GM12878 (cell line): Measurements from ENCODE around the gene PRX. TPM values are rescaled to one million over a fixed set of nuclear protein-coding genes. Genes with fewer than 3 reads are reported as not detected.
A peak's percentile ranks its signal among the peaks of the same experiment; 100 is the strongest.

Experiments
- BRCA1 ChIP-seq: IDR thresholded peaks from 2 replicates; pipeline ENCODE4 v1.6.1; 2011; ENCODE audit warnings: low read depth, low read length, improper control_type of control experiment
- CHD2 ChIP-seq: IDR thresholded peaks from 2 replicates; pipeline ENCODE4 v1.6.1; 2011; ENCODE audit warnings: low read depth, low read length, improper control_type of control experiment, borderline replicate concordance
- HCFC1 ChIP-seq: fragments of 150-350 bp; IDR thresholded peaks from 2 replicates; pipeline ENCODE4 v1.6.1; 2014; ENCODE audit warnings: low read length
- HDAC6 ChIP-seq: fragments of 200-600 bp; sonication (generic); IDR thresholded peaks from one replicate; pipeline ENCODE4 v1.8.0; 2017; ENCODE audit warnings: antibody characterized with exemption; ENCODE audit not compliant: unreplicated experiment
- HDGF ChIP-seq: fragments of 450-650 bp; IDR thresholded peaks from 2 replicates; pipeline ENCODE4 v1.6.1; 2016; ENCODE audit warnings: antibody characterized with exemption
- IRF5 ChIP-seq: fragments of 450-650 bp; IDR thresholded peaks from 2 replicates; pipeline ENCODE4 v1.6.1; 2017; ENCODE audit warnings: borderline replicate concordance
- KLF5 ChIP-seq: fragments of 450-650 bp; IDR thresholded peaks from 2 replicates; pipeline ENCODE4 v1.6.1; 2014; ENCODE audit warnings: mild to moderate bottlenecking; ENCODE audit not compliant: partially characterized antibody
- LARP7 ChIP-seq: fragments of 450-650 bp; IDR thresholded peaks from 2 replicates; pipeline ENCODE4 v1.6.1; 2017; ENCODE audit warnings: mild to moderate bottlenecking
- MEF2A ChIP-seq: IDR thresholded peaks from 2 replicates; pipeline ENCODE4 v1.6.1; 2011; ENCODE audit warnings: low read depth, mild to moderate bottlenecking, low read length, moderate library complexity; ENCODE audit not compliant: insufficient read depth
- NFIC ChIP-seq: IDR thresholded peaks from 2 replicates; pipeline ENCODE4 v1.6.1; 2012; ENCODE audit warnings: low read depth, mild to moderate bottlenecking, inconsistent platforms, low read length, moderate library complexity
- RBBP5 ChIP-seq: fragments of 200-600 bp; sonication (generic); conservative IDR thresholded peaks from 2 replicates; pipeline ENCODE4 v1.6.1; 2016
- SMARCA5 ChIP-seq: fragments of 450-650 bp; IDR thresholded peaks from 2 replicates; pipeline ENCODE4 v1.6.1; 2017; ENCODE audit warnings: mild to moderate bottlenecking
- TARDBP ChIP-seq: IDR thresholded peaks from 2 replicates; pipeline ENCODE4 v1.6.1; 2016; ENCODE audit warnings: borderline replicate concordance
- ZBED1 ChIP-seq: IDR thresholded peaks from 2 replicates; pipeline ENCODE4 v1.6.1; 2016; ENCODE audit warnings: borderline replicate concordance
- polyA plus RNA-seq, 11 experiments: library from polyadenylated mRNA; depleted of rRNA in 4 of 11; unstranded in 6 of 11; stranded (reverse) in 5 of 11; fragments of >200 nt; fragmentation: Nextera tagmentation in 4 of 11; fragmentation: Illumina TruSeq in 1 of 11; extraction: Ambion mirVana in 4 of 11; extraction: Trizol in 1 of 11; gene quantifications; 1 replicate in 1 of 11; 2 replicates in 10 of 11; pipeline versions ENCODE4 v1.2.1 to v1.2.3, GENCODE V29; 2011 to 2016; ENCODE audit warnings: inconsistent platforms in 2 of 11, missing spikeins in 2 of 11, low read depth in 1 of 11
- total RNA-seq, 4 experiments: library from RNA; depleted of rRNA in 3 of 4; stranded (reverse); fragments of >200 nt in 3 of 4; fragmentation: Illumina TruSeq in 1 of 4; extraction: Trizol in 1 of 4; gene quantifications; 2 replicates each; pipeline versions ENCODE4 v1.2.1 to v1.2.3, GENCODE V29; 2013 to 2021
- TF ChIP-seq, protein P1 (sequence below): IDR thresholded peaks from 2 replicates; pipeline ENCODE4 v1.6.1; 2012; ENCODE audit warnings: low read depth, low read length, improper control_type of control experiment
- TF ChIP-seq, protein P2 (sequence below), 3 experiments: IDR thresholded peaks in 2 of 3; conservative IDR thresholded peaks in 1 of 3; 2 replicates each; pipeline ENCODE4 v1.5.1; 2011; ENCODE audit warnings: low read depth in 3 of 3, low read length in 3 of 3, mild to moderate bottlenecking in 3 of 3, control low read depth in 2 of 3, moderate library complexity in 2 of 3, inconsistent platforms in 1 of 3, mixed read lengths in 1 of 3; ENCODE audit not compliant: control insufficient read depth in 2 of 3, insufficient read depth in 1 of 3; ENCODE audit errors: extremely low read depth in 1 of 3
- TF ChIP-seq, protein P3 (sequence below): IDR thresholded peaks from 2 replicates; pipeline ENCODE4 v1.6.1; 2011; ENCODE audit warnings: low read depth, mild to moderate bottlenecking, low read length, moderate library complexity, borderline replicate concordance; ENCODE audit errors: extremely low read depth
- TF ChIP-seq, protein P4 (sequence below): IDR thresholded peaks from 2 replicates; pipeline ENCODE4 v1.6.1; 2012; ENCODE audit warnings: low read length, inconsistent platforms
- TF ChIP-seq, protein P5 (sequence below): fragments of 450-650 bp; IDR thresholded peaks from 2 replicates; pipeline ENCODE4 v1.6.1; 2016; ENCODE audit warnings: mild to moderate bottlenecking

The PRX gene
- total and polyA plus RNA-seq, 10 of the 15 experiments (the other 5 are each of a cell fraction or from before 2014, with no cell fraction given), result 0.02 to 1.4 (median 0.54) TPM; not detected in 1

GRCh38 chr19:40420766-40421765, 7.9 kb upstream of the PRX start (continued):
- 0 out of 2 replicates have a peak, but pooled peaks have one; percentile 7 for TF ChIP-seq MEF2A
- no peak for TF ChIP-seq NFIC
- no peak for TF ChIP-seq ZBED1
- TF ChIP-seq, protein P1, sequence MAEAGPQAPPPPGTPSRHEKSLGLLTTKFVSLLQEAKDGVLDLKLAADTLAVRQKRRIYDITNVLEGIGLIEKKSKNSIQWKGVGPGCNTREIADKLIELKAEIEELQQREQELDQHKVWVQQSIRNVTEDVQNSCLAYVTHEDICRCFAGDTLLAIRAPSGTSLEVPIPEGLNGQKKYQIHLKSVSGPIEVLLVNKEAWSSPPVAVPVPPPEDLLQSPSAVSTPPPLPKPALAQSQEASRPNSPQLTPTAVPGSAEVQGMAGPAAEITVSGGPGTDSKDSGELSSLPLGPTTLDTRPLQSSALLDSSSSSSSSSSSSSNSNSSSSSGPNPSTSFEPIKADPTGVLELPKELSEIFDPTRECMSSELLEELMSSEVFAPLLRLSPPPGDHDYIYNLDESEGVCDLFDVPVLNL, result no peak
- TF ChIP-seq IRF5, result no peak
- TF ChIP-seq RBBP5, result no peak
- TF ChIP-seq, protein P2, sequence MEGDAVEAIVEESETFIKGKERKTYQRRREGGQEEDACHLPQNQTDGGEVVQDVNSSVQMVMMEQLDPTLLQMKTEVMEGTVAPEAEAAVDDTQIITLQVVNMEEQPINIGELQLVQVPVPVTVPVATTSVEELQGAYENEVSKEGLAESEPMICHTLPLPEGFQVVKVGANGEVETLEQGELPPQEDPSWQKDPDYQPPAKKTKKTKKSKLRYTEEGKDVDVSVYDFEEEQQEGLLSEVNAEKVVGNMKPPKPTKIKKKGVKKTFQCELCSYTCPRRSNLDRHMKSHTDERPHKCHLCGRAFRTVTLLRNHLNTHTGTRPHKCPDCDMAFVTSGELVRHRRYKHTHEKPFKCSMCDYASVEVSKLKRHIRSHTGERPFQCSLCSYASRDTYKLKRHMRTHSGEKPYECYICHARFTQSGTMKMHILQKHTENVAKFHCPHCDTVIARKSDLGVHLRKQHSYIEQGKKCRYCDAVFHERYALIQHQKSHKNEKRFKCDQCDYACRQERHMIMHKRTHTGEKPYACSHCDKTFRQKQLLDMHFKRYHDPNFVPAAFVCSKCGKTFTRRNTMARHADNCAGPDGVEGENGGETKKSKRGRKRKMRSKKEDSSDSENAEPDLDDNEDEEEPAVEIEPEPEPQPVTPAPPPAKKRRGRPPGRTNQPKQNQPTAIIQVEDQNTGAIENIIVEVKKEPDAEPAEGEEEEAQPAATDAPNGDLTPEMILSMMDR (IDR thresholded peaks at IDR 0.05 in 2 of 3, conservative IDR thresholded peaks at IDR 0.05 in 1 of 3; ENCODE audit: control insufficient read depth in 2 of 3, extremely low read depth in 1 of 3, insufficient read depth in 1 of 3, low read depth in 3 of 3, low read length in 3 of 3), result peak; percentile 83 to 95 (median 93)
- TF ChIP-seq BRCA1, result no peak
- TF ChIP-seq, protein P3, sequence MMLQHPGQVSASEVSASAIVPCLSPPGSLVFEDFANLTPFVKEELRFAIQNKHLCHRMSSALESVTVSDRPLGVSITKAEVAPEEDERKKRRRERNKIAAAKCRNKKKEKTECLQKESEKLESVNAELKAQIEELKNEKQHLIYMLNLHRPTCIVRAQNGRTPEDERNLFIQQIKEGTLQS, result no peak
- TF ChIP-seq, protein P4, sequence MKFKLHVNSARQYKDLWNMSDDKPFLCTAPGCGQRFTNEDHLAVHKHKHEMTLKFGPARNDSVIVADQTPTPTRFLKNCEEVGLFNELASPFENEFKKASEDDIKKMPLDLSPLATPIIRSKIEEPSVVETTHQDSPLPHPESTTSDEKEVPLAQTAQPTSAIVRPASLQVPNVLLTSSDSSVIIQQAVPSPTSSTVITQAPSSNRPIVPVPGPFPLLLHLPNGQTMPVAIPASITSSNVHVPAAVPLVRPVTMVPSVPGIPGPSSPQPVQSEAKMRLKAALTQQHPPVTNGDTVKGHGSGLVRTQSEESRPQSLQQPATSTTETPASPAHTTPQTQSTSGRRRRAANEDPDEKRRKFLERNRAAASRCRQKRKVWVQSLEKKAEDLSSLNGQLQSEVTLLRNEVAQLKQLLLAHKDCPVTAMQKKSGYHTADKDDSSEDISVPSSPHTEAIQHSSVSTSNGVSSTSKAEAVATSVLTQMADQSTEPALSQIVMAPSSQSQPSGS, result no peak
- TF ChIP-seq LARP7, result peak; percentile 81
- peak; percentile 63 for TF ChIP-seq HDAC6
- no peak; the same call in 1 of the 2 replicates for TF ChIP-seq CHD2
- peak; percentile 98 for TF ChIP-seq SMARCA5
- TF ChIP-seq HCFC1, result no peak
- TF ChIP-seq, protein P5, sequence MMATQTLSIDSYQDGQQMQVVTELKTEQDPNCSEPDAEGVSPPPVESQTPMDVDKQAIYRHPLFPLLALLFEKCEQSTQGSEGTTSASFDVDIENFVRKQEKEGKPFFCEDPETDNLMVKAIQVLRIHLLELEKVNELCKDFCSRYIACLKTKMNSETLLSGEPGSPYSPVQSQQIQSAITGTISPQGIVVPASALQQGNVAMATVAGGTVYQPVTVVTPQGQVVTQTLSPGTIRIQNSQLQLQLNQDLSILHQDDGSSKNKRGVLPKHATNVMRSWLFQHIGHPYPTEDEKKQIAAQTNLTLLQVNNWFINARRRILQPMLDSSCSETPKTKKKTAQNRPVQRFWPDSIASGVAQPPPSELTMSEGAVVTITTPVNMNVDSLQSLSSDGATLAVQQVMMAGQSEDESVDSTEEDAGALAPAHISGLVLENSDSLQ, result peak; percentile 66
- no peak for TF ChIP-seq TARDBP
- peak; percentile 47 for TF ChIP-seq KLF5
- 0 out of 2 replicates have a peak, but pooled peaks have one; percentile 59 for TF ChIP-seq HDGF
